GM19025 (cell line): ENCODE results near the gene EPB41L4A.
"Not testable (repeated sequence)": the region's sequence is repeated elsewhere in the genome, so short reads cannot be mapped to it uniquely, and the experiment has no call there.

Source experiments
- ATAC-seq: cut with Tn5 transposase; IDR thresholded peaks from one replicate; pipeline ENCODE4 v1.9.1; 2021; ENCODE audit warnings: mild to moderate bottlenecking, low read depth, moderate library complexity; ENCODE audit not compliant: unreplicated experiment

The EPB41L4A gene

DNA sequence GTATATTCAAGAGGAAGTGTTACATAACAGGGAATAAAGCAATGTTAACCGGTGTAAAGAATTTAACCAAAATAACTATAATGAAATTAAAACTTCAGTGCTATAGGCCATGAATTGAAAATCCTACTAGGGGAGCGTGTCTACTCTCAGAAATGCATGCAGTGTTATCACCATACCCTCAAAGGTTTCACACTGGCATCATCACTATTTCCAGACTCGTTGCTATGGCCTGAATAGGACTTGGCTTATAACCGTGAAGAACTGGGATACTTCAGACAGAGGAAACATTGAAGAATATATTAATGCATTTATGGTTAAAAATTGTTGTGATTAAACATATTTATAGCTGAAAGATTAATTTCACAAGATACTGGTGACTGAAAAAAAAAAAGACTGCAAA is 154.9 kb downstream of the EPB41L4A start:
- ATAC-seq, result no peak

DNA sequence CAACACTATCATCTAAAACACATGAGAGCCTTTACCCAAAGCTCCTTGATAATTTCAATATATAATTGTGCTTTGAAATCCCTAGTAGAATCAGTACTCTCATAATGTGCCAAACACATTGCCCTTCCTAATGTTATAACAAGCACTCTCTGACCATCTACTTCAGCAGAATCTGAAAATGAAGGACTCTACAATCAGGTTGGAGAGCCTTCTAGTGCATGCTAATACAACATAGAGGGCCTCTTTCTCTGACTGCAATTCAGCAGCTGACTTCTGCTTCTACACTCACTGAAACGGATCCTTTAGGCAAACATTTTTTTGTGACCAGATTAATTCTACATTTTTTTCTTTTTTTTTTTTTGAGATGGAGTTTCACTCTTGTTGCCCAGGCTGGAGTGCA is 155.6 kb downstream of the EPB41L4A start:
- no peak for ATAC-seq

DNA sequence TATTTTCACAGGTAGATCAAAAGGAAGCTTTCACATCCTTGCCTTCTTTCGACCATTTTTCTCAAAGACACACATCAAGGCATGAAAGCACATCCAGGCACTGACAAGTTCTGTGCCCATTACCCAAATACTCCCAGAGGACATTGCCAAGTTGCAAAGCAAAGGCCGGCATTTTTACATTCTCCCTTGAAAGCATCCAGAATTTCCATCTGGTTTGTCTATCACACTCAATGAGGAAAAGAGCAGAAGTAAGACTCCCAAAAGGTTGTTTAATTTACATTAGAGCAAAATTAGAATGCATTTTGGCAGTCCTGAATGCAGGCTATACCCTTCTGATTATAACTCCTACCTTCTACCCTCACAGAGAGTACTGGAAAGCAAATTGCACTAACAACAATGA is 160.5 kb downstream of the EPB41L4A start:
- no peak for ATAC-seq

DNA sequence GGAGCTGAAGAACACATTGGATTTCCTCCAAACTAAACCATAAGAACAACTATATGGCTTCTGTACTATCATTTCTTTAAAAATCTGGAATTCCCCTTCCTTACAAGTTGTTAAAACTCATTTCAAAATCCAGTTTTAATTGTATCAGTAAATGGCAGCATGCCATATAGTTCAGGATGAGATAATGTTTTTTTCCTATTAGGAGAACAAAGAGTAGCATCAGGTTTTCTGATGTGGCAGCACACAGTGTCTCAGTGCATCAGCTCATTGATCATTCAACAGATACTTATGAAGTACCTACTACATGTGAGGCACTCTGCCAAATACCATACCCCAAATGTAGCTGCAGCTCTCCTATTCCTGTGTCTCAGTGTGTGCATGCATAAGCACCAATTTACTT is 161.1 kb downstream of the EPB41L4A start:
- ATAC-seq, result no peak

GRCh38 chr5:112257005-112257404 is 162.1 kb downstream of the EPB41L4A start:
- ATAC-seq, result no peak

DNA sequence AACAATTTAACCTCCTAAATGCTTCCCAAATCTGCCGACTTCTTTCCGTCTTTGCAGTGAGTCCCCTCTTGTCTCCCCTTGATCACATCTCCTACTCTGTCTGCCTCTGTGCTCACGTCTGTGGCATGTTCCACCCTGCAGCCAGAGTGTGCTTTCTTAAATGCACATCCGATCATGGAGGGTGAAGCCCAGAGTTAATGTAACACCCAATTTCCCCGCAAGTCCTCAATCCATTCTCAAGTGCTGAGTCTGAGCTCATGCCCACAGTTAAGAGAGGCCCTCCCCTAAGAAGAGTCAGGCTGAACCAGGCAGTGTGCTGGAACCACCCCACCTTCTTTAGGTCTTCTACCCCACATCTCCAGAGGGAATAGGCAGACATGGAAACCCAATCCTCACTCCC is 164.8 kb downstream of the EPB41L4A start:
- no peak for ATAC-seq

DNA sequence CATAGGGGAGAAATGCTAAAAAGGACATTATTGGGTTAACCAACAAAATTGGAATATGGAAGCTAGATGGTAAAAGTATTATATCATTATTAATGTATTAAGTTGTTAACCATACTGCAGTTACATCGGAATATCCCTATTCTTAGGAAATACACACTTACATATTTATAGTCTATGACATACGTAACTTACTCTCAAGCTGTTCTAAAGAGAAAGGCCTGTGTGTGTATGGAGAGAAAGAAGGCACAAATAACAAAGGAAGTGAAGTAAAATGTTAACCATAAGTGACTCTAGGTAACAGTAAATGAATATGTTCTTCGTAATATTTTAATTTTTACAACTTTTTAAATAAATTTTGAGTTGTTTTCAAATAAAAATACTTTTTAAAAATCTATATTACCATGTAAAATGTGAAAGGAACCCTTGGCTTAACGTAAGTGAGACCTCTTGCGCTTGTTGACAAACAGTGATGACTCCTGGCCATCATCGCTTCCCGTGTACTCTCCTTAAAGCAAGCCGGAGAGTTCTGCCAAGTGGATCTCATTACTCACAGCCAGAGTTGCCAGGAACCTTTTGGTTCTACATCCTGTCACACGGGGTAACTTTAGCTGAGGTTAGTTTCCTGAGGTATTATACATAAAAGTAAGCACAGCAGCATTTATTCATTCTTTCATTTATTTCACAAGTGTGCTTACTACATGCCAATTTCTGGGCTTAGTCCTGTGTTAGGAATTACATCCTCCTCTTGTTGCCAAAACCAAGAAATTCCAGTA is 165.4 kb downstream of the EPB41L4A start:
- ATAC-seq, result no peak

- no peak for ATAC-seq
Observed at GRCh38 chr5:112250551-112250950, 168.5 kb downstream of the EPB41L4A start.

- ATAC-seq, result no peak
Observed at GRCh38 chr5:112248623-112249022, 170.5 kb downstream of the EPB41L4A start.

DNA sequence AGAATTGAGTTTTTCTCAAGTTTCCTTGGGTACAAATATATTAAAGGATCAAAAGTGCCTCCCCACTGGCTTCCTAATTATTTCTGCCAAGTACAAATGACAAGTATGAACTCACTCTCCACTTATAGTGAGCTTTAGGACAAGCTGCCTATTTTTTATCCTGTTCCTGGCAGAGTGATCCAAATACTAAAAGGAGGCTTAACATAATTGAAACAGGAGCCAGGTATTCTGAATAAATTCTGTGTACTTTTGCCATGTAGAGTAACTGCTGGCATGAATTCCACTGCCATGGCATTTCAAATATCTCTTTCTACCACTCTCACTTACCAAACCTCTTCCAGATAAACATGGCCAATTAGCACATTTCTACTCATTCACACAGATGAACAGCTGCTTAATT is 171.1 kb downstream of the EPB41L4A start:
- ATAC-seq, result no peak

DNA sequence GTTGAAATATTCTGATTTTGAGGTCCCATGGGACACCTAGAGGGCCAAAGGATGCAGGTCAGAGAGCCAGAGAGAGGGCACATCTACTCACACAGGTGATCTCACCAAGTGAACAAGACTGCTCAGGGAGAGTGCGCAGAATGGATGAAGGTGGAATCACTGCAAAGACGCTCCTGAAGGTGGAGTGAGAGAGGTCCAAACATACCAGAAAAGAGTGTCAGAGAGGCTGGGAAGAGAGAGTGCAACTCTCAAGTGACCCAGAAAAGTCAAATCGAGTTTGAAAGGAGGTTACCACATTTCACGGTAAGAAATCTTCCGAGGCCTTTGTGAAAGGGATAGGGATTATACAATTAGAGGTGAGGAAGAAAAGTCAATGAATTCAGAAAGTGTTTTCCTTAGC is 173.4 kb downstream of the EPB41L4A start:
- ATAC-seq, result no peak

GRCh38 chr5:112239996-112240395 is 179.1 kb downstream of the EPB41L4A start:
- no peak for ATAC-seq

- no peak for ATAC-seq
Observed at GRCh38 chr5:112238473-112238872, 180.6 kb downstream of the EPB41L4A start.

GRCh38 chr5:112237456-112237855 is 181.6 kb downstream of the EPB41L4A start:
- ATAC-seq, result no peak

DNA sequence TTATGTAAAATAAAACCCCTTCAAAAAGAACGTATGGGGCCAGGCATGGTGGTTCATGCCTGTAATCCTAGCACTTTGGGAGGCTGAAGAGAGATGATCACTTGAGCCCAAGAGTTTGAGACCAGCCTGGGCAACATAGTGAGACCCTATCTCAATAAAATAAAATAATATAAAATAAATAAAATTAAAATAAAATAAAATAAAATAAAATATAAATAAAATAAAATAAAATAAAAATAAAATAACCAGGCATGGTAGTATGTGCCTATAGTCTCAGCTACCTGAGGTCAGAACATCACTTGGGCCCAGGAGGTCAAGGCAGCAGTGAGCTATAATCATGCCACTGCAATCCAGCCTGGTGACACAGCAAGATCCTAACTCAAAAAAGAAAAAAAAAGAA is 185.1 kb downstream of the EPB41L4A start:
- ATAC-seq, result no peak

DNA sequence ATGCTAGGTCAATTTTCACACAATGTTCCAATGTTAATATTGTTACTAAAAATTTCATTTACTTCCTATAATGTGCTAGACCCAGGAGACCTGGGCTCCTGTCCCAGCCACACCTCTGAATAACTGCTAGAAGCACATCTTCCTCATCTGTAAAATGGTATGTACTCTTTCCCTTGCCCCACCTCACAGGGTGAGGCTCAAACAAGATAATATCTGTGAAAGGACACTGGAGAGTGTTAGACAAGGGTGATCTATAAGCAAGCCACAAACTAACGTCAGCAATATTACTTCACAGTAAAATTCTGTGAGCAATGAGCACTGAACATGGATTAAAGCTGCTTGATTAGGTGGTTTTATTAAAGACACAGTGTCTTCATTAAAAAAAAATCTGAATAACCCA is 186.4 kb downstream of the EPB41L4A start:
- no peak for ATAC-seq

DNA sequence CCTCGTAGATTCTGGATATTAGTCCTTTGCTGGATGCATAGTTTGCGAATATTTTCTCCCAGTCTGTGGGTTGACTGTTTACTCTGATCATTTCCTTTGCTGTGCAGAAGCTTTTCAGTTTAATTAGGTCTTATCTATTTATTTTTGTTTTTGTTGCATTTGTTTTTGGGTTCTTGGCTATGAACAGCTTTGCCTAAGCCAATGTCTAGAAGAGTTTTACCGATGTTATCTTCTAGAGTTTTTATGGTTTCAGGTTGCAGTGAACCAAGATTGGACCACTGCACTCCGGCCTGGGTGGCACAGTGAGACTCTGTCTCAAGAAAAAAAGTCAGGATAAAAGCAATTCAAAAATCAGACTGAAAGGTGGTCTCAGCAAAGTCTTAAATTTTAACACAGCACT is 188.5 kb downstream of the EPB41L4A start:
- no peak for ATAC-seq

GRCh38 chr5:112228667-112229066 is 190.4 kb downstream of the EPB41L4A start:
- ATAC-seq, result no peak

DNA sequence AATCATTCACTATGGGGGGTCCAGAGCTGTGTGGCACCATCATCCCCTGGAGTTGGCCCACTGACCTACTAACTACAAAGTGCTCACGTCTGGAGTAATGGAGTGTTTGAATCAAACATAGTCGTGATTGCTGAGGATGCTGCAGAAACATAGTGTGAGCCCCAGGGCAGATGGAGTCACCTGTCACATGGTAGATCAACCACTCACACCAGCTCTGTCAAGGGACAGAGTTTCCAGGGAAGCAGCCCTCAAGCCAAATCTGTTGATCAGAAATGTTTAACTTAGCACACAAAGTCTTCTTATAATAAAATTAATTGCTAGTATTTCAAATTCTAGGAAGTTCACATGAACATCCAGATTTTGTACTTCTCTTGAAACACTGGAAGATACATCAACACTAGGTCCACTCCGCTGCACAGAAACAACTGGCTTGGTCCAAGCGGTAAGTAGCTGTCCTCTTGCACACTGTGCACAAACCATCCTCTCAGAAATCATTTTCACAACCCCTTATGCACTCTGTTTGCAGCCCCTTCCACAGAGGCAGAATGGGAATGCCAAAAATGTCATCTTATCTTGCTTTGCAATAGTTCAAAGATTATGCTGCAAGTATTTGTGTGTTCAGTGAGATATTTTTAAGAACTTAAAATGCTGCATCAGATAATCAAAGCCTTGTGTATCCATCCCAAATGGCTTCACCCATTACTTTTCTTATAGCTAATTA is 191.0 kb downstream of the EPB41L4A start:
- no peak for ATAC-seq

GRCh38 chr5:112226215-112226614 is 192.9 kb downstream of the EPB41L4A start:
- no peak for ATAC-seq

- not testable (repeated sequence) for ATAC-seq
Observed at GRCh38 chr5:112222997-112223396, 196.1 kb downstream of the EPB41L4A start.

DNA sequence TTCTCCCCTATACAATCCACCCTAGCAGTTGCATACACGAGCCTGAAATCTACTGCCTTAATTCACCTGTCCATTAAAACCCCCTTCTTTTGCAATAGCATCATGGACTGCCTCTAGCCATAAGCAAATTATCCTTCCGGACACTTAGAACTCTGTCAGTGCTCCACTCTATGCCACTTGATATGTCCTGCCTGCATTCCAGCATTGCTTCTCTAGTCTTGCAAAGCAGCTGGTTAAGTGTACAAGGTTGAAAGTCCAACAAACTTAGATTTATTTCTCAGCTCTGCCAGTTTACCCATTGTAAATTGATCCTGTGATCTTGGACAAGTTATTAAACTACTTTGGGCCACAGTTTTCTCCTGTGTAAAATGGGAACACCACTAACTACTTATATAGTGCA is 197.9 kb downstream of the EPB41L4A start:
- ATAC-seq, result no peak
